VCaP (cell line): ENCODE data around the gene AK9.

Experiments used
- H3K27ac ChIP-seq: fragments of 450-650 bp; 2 replicates; pipeline ENCODE4 v1.5.1; 2017
- TF ChIP-seq, protein P1 (sequence below): fragments of 450-650 bp; conservative IDR thresholded peaks from 2 replicates; pipeline ENCODE4 v1.5.1; 2017; ENCODE audit warnings: mild to moderate bottlenecking, moderate library complexity

The AK9 gene

DNA sequence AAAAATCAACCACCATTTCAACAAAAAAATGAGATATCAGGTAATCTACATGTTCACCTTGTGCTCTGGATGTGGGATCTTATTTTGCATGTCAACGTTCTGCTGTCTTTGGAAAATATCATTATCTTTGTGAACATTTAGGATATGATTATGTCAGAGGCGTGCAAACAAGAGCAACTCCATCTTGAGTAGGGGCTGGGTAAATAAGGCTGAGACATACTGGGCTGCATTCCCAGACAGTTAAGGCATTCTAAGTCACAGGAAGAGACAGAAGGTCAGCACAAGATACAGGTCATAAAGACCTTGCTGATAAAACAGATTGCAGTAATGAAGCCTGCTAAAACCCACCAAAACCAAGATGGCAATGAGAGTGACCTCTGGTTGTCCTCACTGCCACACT is 179.2 kb downstream of the AK9 start:
- TF ChIP-seq, protein P1, sequence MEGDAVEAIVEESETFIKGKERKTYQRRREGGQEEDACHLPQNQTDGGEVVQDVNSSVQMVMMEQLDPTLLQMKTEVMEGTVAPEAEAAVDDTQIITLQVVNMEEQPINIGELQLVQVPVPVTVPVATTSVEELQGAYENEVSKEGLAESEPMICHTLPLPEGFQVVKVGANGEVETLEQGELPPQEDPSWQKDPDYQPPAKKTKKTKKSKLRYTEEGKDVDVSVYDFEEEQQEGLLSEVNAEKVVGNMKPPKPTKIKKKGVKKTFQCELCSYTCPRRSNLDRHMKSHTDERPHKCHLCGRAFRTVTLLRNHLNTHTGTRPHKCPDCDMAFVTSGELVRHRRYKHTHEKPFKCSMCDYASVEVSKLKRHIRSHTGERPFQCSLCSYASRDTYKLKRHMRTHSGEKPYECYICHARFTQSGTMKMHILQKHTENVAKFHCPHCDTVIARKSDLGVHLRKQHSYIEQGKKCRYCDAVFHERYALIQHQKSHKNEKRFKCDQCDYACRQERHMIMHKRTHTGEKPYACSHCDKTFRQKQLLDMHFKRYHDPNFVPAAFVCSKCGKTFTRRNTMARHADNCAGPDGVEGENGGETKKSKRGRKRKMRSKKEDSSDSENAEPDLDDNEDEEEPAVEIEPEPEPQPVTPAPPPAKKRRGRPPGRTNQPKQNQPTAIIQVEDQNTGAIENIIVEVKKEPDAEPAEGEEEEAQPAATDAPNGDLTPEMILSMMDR = no peak
- H3K27ac ChIP-seq = peak overlapping the region; percentile 32; the same call in 1 of the 2 replicates

- TF ChIP-seq, protein P1 = no peak
- H3K27ac ChIP-seq = no peak overlapping the region
These were observed 180.6 kb downstream of the AK9 start for GRCh38 chr6:109510358-109510757.

DNA sequence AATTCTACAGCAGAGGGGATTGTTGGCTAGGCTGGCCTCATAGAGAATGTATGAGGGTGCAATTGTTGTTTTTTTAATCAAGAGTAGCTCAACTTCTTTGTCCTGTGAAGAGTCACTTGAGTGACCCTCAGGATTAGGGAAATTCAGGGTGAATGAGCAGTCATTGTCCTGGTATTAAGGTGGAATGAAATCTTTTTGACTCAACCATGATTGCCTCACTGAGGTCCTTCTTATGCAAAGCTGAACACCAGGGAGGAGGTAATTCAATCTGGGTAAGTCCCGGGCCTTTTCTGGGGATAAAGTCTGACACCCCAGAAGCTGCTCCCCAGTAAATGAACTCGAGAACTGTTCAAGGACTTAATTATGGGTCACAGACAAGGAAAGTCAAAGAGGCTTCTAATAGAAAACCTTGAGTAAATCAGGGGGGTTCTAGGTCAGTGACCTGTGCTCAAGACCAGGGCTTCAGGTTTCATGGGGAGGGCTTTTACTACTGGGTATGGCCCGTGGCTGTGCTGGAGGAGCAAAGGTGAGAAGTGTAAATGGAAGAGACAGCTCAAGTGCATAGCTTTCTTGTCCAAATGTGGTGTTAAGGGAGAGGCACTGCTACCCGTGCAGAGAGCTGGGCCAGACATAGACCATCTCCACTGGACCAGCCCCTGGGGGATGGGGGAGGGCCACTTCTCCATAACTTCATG is 182.7 kb downstream of the AK9 start:
- peak overlapping the region; percentile 97; the same call in 1 of the 2 replicates for H3K27ac ChIP-seq
- TF ChIP-seq, protein P1 = no peak

DNA sequence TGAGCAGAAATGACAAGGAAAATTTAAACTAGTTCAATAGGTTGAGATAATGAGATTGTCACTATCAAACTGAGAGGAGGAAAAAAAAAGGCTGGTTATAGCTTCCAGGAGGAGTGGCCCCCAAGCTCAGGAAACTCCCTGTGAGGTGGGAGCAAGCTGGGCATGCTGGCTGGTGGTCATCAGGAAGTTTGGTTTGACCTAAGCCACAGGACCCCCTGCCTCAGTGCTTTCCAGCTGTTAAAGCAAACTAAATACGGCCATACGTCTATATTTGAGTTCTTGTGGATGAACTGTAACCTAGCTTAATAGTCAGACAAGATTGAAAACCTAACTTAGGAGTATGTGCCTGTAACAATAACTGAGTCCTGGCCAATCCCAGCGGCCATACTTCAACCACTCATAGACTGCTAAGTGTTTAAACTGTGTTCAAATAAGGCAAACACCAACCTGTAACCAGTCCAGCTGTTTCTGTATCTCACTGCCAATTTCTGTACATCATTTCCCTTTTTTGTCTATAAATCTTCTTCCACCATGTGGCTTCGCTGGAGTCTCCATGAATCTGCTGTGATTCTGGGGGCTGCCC is 183.4 kb downstream of the AK9 start:
- TF ChIP-seq, protein P1 = no peak
- H3K27ac ChIP-seq = peak overlapping the region; percentile 97; the same call in 1 of the 2 replicates

DNA sequence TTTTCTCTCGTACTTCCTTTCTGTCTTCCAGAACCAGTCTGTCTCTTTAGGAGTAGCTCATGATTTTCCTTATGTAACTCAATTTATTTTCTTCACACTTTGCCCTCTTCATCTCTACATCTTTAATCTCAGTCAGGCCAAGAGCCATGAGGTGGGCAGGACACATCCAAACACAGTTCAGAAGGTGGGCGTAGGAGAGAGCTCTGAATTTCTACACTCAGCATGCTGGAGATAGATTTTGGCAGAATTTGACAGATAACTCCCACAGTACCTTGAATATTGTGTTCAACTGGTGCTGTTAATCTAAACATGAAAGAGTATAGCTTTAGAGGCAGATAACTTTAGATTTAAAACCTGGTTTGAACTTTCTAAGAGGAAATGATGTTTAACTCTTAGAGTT is 184.2 kb downstream of the AK9 start:
- H3K27ac ChIP-seq = peak overlapping the region; percentile 97
- TF ChIP-seq, protein P1 = no peak

DNA sequence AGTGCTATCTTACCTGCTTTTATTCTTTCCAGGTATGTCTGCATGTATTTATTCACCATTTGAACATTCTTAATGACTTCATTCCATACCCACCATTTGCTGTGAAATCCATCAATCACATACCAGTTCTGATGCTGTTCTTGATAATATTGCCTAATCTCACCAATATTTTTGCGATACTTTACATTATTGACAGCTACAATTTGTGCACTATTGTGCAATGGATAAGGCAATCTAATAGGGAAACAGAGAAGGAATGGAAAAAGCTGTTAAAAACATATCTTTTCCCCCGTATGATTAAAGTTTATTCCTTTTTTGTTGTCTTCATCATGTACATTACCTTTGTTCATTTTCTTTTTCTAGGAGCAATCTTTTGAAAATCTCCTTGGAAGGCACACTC is 184.7 kb downstream of the AK9 start:
- TF ChIP-seq, protein P1 = no peak
- peak overlapping the region; percentile 97 for H3K27ac ChIP-seq

DNA sequence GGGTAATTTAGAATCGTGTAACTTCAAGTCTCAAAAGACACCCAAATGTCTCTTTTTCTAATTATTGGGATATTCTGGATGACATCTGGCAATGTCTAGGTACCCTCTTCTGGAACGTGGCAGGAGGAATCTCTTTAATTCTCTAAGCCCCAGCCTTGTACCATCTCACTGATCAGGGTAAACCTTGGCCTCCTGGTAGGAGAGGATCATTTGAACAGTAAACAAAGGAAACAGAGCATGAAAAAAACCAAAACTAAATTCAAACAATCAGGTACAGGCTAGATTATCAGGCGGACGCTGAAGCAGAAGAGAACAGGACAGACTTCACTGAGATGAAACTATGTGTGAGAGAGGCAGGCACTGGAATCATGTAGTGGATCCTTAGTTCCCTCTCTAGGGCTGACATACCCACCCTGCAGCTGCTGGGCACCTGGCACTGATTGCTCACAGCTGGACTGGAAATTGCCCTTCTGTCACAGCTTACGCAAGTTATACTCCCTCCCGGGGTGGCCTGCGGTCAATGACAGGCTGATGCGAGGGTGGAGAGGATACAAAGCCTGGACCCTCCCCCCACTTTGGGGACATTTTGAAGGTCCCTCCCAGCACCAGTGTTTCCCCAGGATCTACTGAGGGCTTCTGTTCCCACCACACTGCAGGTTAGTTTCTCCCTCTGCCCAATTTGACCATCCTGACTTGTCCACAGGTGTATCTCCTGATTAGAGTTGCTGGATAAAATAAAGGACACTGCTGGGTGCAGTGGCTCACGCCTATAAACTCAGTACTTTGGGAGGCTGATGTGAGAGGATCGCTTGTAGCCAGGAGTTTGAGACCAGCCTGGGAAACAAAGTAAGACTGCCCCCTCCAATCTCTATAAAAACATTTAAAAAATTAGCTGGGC is 187.4 kb downstream of the AK9 start:
- peak overlapping the region; percentile 97 for H3K27ac ChIP-seq
- TF ChIP-seq, protein P1 = no peak
